Measurements from ENCODE around the gene CAPN3. TPM values are rescaled to one million over a fixed set of nuclear protein-coding genes. Genes with fewer than 3 reads are reported as not detected.
A peak's percentile ranks its signal among the peaks of the same experiment; 100 is the strongest.

The CAPN3 gene
- total RNA-seq, 2 experiments from 2014 or later = 1.5 to 1.6 TPM

DNA sequence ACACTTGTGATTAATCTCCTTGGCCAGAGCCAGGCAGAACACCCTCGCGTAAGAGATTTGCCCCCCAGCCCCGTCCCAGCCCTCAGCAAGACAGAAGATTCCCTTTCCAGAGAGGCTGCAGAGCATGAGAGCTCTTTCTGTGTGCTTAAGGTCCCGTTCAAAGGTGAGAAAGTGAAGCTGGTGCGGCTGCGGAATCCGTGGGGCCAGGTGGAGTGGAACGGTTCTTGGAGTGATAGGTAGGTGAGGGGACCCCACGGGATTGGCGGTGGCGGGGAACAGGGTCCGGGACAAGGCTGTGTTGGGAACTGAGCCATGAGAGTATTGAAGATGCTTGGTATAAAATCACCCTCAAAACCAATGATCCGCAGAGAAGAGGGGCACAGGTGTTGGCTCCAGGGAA is 34.8 kb downstream of the CAPN3 start:
- ChIA-PET POLR2A (no interaction called here), CTCF (ENCODE audit: unreplicated experiment) (no interaction called here)

DNA sequence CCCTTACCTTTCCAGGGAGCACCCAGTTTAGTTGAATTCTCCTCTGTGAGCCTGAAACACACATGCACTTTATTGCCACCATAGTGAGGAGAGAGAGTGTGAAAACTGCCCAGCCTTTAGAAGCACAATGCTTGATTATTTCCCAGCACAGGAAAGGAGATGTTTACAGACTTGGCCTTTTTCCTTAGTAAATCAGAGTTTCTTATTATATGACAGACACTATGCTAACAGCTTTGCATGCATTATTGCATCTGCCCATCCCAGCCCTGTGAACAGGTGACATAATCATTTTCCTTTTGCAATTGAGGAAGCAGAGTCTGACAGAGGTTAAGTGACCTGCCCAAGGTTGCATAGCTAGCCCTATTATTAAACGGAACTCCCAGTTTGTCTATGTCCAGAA is 36.5 kb downstream of the CAPN3 start:
- intact Hi-C loops (cut with micrococcal nuclease; ENCODE audit: unreplicated experiment) = no loop called here
- ChIA-PET POLR2A (interaction anchor here (0.7 kb wide), 1 partner anchor 265 kb away, joined by 7 read pairs; no protein-coding TSS in a partner anchor), CTCF (ENCODE audit: unreplicated experiment) (no interaction called here)
- Histone ChIP-seq H3K4me3 (ENCODE audit: low read depth, low read length, poor library complexity, severe bottlenecking) (no peak overlapping the region), H2AFZ (ENCODE audit: low read length) (no peak overlapping the region), H3K79me2 (ENCODE audit: insufficient read depth, low read depth, low read length) (no peaks in the 10 kb centered on the region), H3K4me2 (ENCODE audit: low read length) (no peak overlapping the region), H3K36me3 (ENCODE audit: insufficient read depth, low read length) (no peaks in the 10 kb centered on the region), H4K20me1 (ENCODE audit: insufficient read depth, low read length) (no peaks in the 10 kb centered on the region), H3K27ac (ENCODE audit: low read depth, low read length, poor library complexity, severe bottlenecking) (no peak overlapping the region), H3K4me1 (ENCODE audit: insufficient read depth, low read length, poor library complexity, severe bottlenecking) (no peaks in the 10 kb centered on the region), H3K9me3 (ENCODE audit: low read length) (no peaks in the 10 kb centered on the region), H3K9me2 (ENCODE audit: insufficient read depth, low read length) (no peaks in the 10 kb centered on the region)
- no TSS peak for BruUV-seq (replicated peaks)
- TF ChIP-seq EZH2phosphoT487 (IDR thresholded peaks at IDR 0.05; ENCODE audit: borderline replicate concordance, low read depth, low read length) = no peak
- TF ChIP-seq, protein P1, sequence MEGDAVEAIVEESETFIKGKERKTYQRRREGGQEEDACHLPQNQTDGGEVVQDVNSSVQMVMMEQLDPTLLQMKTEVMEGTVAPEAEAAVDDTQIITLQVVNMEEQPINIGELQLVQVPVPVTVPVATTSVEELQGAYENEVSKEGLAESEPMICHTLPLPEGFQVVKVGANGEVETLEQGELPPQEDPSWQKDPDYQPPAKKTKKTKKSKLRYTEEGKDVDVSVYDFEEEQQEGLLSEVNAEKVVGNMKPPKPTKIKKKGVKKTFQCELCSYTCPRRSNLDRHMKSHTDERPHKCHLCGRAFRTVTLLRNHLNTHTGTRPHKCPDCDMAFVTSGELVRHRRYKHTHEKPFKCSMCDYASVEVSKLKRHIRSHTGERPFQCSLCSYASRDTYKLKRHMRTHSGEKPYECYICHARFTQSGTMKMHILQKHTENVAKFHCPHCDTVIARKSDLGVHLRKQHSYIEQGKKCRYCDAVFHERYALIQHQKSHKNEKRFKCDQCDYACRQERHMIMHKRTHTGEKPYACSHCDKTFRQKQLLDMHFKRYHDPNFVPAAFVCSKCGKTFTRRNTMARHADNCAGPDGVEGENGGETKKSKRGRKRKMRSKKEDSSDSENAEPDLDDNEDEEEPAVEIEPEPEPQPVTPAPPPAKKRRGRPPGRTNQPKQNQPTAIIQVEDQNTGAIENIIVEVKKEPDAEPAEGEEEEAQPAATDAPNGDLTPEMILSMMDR (conservative IDR thresholded peaks at IDR 0.05; ENCODE audit: low read length) = no peak
- no peak for DNase-seq (ENCODE audit: low spot score)

More for the DNA sequence above, 34.8 kb downstream of the CAPN3 start:
- H3K9me3 ChIP-seq (ENCODE audit: low read length) = no peaks in the 10 kb centered on the region
- no peak overlapping the region for H3K4me3 ChIP-seq (ENCODE audit: low read depth, low read length, poor library complexity, severe bottlenecking)
- no TSS peak for BruUV-seq (replicated peaks)
- no peak for DNase-seq (ENCODE audit: low spot score)
- H3K79me2 ChIP-seq (ENCODE audit: insufficient read depth, low read depth, low read length) = no peaks in the 10 kb centered on the region
- H3K27ac ChIP-seq (ENCODE audit: low read depth, low read length, poor library complexity, severe bottlenecking) = no peak overlapping the region
- H3K36me3 ChIP-seq (ENCODE audit: insufficient read depth, low read length) = no peaks in the 10 kb centered on the region
- no peak overlapping the region for H3K4me2 ChIP-seq (ENCODE audit: low read length)
- H3K4me1 ChIP-seq (ENCODE audit: insufficient read depth, low read length, poor library complexity, severe bottlenecking) = no peaks in the 10 kb centered on the region
- intact Hi-C loops (cut with micrococcal nuclease; ENCODE audit: unreplicated experiment) = no loop called here
- no peaks in the 10 kb centered on the region for H3K9me2 ChIP-seq (ENCODE audit: insufficient read depth, low read length)
- H4K20me1 ChIP-seq (ENCODE audit: insufficient read depth, low read length) = no peaks in the 10 kb centered on the region
- no peak overlapping the region for H2AFZ ChIP-seq (ENCODE audit: low read length)
- TF ChIP-seq, protein P1 (conservative IDR thresholded peaks at IDR 0.05; ENCODE audit: low read length) = no peak
- TF ChIP-seq EZH2phosphoT487 (IDR thresholded peaks at IDR 0.05; ENCODE audit: borderline replicate concordance, low read depth, low read length) = no peak

DNA sequence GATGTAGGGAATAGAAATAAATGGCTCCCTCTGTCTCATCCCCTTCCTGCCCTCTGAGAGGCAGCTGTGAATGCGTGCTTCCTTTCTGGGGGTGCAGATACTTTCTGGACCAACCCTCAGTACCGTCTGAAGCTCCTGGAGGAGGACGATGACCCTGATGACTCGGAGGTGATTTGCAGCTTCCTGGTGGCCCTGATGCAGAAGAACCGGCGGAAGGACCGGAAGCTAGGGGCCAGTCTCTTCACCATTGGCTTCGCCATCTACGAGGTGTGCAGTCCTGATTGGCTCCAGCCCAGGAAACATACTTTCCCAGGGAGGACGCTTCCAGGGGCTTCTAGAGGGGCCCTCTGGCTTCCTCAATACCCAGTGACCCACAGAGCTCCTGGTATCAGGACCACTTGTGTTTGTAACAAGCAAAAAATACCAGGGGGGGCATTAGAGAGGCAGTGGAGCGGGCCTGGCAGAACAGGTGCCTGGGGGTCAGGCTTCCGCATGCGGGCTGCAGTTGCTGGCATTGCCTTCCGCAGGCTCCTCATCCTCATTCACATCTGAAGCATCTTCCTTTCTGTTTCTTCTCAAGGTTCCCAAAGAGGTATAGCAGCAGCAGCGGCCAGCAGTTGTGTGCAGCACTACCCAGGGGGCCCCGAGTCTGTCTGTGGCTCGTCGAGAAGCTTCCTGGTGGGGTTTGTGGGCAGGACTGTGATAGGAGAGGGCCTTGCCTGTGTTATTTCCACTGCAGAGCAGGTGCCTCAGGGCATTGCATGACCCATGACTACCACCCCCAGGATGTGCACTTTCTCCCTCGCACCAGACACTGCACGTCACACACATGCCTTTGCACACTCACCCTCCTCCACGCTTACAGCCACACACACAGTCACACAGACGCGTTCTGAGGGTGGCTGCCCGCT is 42.5 kb downstream of the CAPN3 start:
- DNase-seq (ENCODE audit: low spot score) = no peak
- intact Hi-C loops (cut with micrococcal nuclease; ENCODE audit: unreplicated experiment) = no loop called here
- Histone ChIP-seq H3K4me1 (ENCODE audit: insufficient read depth, low read length, poor library complexity, severe bottlenecking) (peaks cover 6% of the 10 kb centered on the region), H3K79me2 (ENCODE audit: insufficient read depth, low read depth, low read length) (no peaks in the 10 kb centered on the region), H3K9me3 (ENCODE audit: low read length) (no peaks in the 10 kb centered on the region), H2AFZ (ENCODE audit: low read length) (peak overlapping the region; percentile 26; the same call in 1 of the 2 replicates), H4K20me1 (ENCODE audit: insufficient read depth, low read length) (no peaks in the 10 kb centered on the region), H3K4me3 (ENCODE audit: low read depth, low read length, poor library complexity, severe bottlenecking) (no peak overlapping the region), H3K36me3 (ENCODE audit: insufficient read depth, low read length) (no peaks in the 10 kb centered on the region), H3K4me2 (ENCODE audit: low read length) (no peak overlapping the region), H3K27ac (ENCODE audit: low read depth, low read length, poor library complexity, severe bottlenecking) (no peak overlapping the region), H3K9me2 (ENCODE audit: insufficient read depth, low read length) (no peaks in the 10 kb centered on the region)
- BruUV-seq (replicated peaks) = no TSS peak
- POLR2A ChIA-PET = no interaction called here
- CTCF ChIA-PET (ENCODE audit: unreplicated experiment) = no interaction called here
- TF ChIP-seq, protein P1 (conservative IDR thresholded peaks at IDR 0.05; ENCODE audit: low read length) = no peak
- TF ChIP-seq EZH2phosphoT487 (IDR thresholded peaks at IDR 0.05; ENCODE audit: borderline replicate concordance, low read depth, low read length) = no peak
